ENCODE measurements around the gene RXRB. TPM values are rescaled to one million over a fixed set of nuclear protein-coding genes. Genes with fewer than 3 reads are reported as not detected.

RXRB gene
- total RNA-seq, 2 experiments from 2014 or later: 36.0 to 38.9 TPM

DNA sequence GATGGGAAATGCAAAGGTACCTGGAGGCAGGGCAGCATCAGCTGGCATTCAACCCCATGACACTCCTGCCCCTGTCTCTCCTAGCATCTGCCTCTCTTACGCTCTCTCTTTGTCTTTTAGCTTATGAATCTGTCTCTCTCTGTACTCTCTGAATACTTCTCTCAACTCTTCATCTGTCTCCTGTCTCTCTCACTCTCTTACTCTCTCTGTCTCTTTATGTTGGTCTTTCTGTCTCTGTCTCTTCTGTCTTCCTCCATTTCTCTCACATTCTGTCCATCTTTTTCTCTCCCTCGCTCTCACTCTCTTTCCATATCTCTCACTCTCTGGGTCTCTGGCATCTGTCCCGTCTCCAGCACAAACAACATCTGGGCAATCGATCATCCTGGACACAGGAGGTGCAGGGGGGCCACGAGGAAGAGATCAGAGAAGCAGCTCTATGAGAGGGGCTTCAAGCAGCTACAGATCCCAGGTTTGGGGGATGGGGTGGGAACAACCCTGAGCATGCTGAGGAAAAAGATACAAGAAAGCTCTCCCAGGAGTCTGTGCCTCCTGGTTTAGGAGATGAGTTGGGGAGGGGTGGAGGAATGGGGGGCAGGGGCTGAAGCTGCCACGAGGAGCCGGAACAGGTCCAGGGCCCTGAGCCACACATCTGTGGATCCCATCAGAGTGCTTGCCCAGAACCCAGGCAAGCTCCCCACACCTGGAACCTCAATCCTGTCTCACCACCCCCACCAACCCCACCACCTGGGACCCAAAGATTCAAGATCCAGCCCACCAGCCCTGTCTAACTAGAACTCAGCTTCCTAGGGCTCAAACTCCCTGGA is 10.6 kb downstream of the RXRB start:
- Mint-ChIP-seq H3K4me3 (no peak overlapping the region), H3K4me1 (peaks cover 3% of the 10 kb centered on the region), H3K27me3 (peaks cover 52% of the 10 kb centered on the region), H3K36me3 (peaks cover 7% of the 10 kb centered on the region), H3K9me3 (ENCODE audit: low read depth) (no peaks in the 10 kb centered on the region), H3K27ac (no peak overlapping the region)
- ATAC-seq (no peak), DNase-seq (no peak)
- CTCF ChIA-PET: interaction anchor here (0.7 to 2.0 kb wide), 6 partner anchors 8 to 392 kb away, joined by 3 to 5 read pairs (median 3); no protein-coding TSS in a partner anchor

- no peak overlapping the region for H3K4me3 Mint-ChIP-seq
- ATAC-seq: no peak
- H3K9me3 Mint-ChIP-seq (ENCODE audit: low read depth): no peaks in the 10 kb centered on the region
- peaks cover 6% of the 10 kb centered on the region for H3K4me1 Mint-ChIP-seq
- CTCF ChIA-PET: interaction anchor here (0.9 to 2.0 kb wide), 5 partner anchors 8 to 391 kb away, joined by 3 to 5 read pairs (median 3); no protein-coding TSS in a partner anchor
- H3K27ac Mint-ChIP-seq: no peak overlapping the region
- peaks cover 52% of the 10 kb centered on the region for H3K27me3 Mint-ChIP-seq
- H3K36me3 Mint-ChIP-seq: peaks cover 3% of the 10 kb centered on the region
- no peak for DNase-seq
Measured at GRCh38 chr6:33189164-33189563, 11.3 kb downstream of the RXRB start.

- Mint-ChIP-seq H3K9me3 (ENCODE audit: low read depth) (peaks cover 11% of the 10 kb centered on the region), H3K4me1 (peaks cover 16% of the 10 kb centered on the region), H3K27me3 (peaks cover 47% of the 10 kb centered on the region), H3K27ac (no peak overlapping the region), H3K36me3 (peaks cover 11% of the 10 kb centered on the region), H3K4me3 (no peak overlapping the region)
- CTCF ChIA-PET: no interaction called here
- DNase-seq (no peak), ATAC-seq (no peak)
Measured at GRCh38 chr6:33187809-33188208, 12.7 kb downstream of the RXRB start.

DNA sequence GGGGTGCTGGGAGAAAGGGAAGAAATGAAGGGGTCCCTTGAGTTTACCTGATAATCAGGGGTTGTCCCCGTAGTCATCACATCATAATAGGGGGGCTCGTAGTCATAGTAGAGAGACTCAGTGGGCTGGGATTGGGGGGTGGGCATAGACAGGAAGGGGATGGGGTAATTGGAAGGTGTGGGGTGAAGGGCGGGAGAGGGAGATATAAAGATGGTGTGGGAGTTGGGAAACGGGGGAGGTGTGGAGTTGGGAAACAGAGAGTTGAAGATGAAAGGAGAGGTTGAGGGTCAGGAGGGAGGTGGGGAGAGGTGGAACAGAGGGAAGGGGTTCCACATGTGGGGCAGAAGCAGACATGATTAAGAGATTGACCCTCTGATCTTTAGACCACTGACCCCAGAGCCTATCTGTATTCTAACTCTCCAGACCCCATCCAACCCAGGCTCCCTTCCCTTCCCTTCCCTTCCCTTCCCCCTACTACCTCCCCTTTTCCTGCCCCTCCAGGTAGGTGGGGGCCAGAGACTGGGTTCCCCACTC is 14.7 kb downstream of the RXRB start:
- H3K9me3 Mint-ChIP-seq (ENCODE audit: low read depth): peaks cover 13% of the 10 kb centered on the region
- DNase-seq (no peak), ATAC-seq (no peak)
- H3K4me1 Mint-ChIP-seq: peaks cover 18% of the 10 kb centered on the region
- H3K4me3 Mint-ChIP-seq: no peak overlapping the region
- H3K27me3 Mint-ChIP-seq: peaks cover 28% of the 10 kb centered on the region
- H3K36me3 Mint-ChIP-seq: peaks cover 14% of the 10 kb centered on the region
- CTCF ChIA-PET: interaction anchor here (0.7 to 1.6 kb wide), 2 partner anchors 11 to 60 kb away, joined by 3 to 6 read pairs; no protein-coding TSS in a partner anchor
- no peak overlapping the region for H3K27ac Mint-ChIP-seq

DNA sequence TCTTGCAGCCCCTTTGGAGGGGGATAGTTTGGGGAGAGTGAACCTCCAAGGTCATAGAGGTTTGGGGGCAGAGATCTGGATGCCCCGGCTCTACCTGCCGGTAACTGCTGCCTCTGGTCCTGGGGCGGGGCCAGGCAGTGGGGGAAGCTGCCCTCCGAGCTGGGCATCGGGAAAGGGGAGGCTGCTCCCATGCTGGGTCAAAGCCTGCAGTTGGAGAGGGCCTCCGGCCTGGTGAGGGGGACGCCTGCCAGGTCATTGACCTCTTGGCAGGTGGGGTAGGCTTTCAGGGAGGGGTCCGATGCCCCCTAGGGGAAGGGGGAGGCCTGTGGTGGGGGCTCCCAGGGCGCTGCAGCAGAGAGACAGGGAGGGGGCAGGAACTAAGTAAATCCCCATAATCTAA is 15.3 kb downstream of the RXRB start:
- ATAC-seq: no peak
- Mint-ChIP-seq H3K4me1 (peaks cover 18% of the 10 kb centered on the region), H3K9me3 (ENCODE audit: low read depth) (peaks cover 13% of the 10 kb centered on the region), H3K27me3 (peaks cover 23% of the 10 kb centered on the region), H3K4me3 (no peak overlapping the region), H3K27ac (no peak overlapping the region), H3K36me3 (peaks cover 14% of the 10 kb centered on the region)
- DNase-seq: no peak
- CTCF ChIA-PET: no interaction called here

- peaks cover 13% of the 10 kb centered on the region for H3K9me3 Mint-ChIP-seq (ENCODE audit: low read depth)
- DNase-seq: no peak
- H3K27ac Mint-ChIP-seq: peak overlapping the region; percentile 96
- peak; percentile 55 for ATAC-seq
- peaks cover 18% of the 10 kb centered on the region for H3K4me1 Mint-ChIP-seq
- peaks cover 14% of the 10 kb centered on the region for H3K36me3 Mint-ChIP-seq
- H3K27me3 Mint-ChIP-seq: peaks cover 14% of the 10 kb centered on the region
- CTCF ChIA-PET: interaction anchor here (0.9 to 1.4 kb wide), 4 partner anchors 14 to 65 kb away, joined by 4 to 16 read pairs (median 4); no protein-coding TSS in a partner anchor
- H3K4me3 Mint-ChIP-seq: peak overlapping the region; percentile 35
Measured at GRCh38 chr6:33183071-33183683, 17.3 kb downstream of the RXRB start.

DNA sequence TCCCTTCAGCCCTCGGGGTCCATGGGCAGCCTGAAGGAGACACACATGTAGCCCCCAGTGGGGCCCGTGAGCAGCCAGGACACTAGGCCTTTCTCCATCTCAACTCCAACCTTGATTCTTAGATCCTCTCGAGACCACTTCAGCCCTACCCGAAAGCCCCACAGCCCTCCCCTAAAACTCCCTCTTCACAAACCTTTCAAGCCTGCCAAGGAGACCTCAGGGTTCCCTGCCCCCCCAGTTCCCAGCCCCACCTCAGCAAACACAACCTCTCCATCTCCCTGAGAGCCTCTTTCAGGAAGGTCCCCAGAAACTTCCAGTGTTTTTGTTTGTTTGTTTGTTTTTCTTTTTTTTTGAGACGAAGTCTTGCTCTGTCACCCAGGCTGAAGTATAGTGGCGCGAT is 19.3 kb downstream of the RXRB start:
- CTCF ChIA-PET: interaction anchor here (1.0 kb wide), 1 partner anchor 56 kb away, joined by 4 read pairs; no protein-coding TSS in a partner anchor
- no peak overlapping the region for H3K27ac Mint-ChIP-seq
- H3K36me3 Mint-ChIP-seq: peaks cover 14% of the 10 kb centered on the region
- no peaks in the 10 kb centered on the region for H3K27me3 Mint-ChIP-seq
- H3K9me3 Mint-ChIP-seq (ENCODE audit: low read depth): peaks cover 13% of the 10 kb centered on the region
- H3K4me3 Mint-ChIP-seq: no peak overlapping the region
- H3K4me1 Mint-ChIP-seq: peaks cover 18% of the 10 kb centered on the region
- no peak for ATAC-seq
- no peak for DNase-seq

GRCh38 chr6:33178755-33179475 is 21.6 kb downstream of the RXRB start:
- H3K27me3 Mint-ChIP-seq: no peaks in the 10 kb centered on the region
- peaks cover 14% of the 10 kb centered on the region for H3K4me1 Mint-ChIP-seq
- H3K36me3 Mint-ChIP-seq: peaks cover 14% of the 10 kb centered on the region
- ATAC-seq: no peak
- CTCF ChIA-PET: no interaction called here
- H3K9me3 Mint-ChIP-seq (ENCODE audit: low read depth): peaks cover 13% of the 10 kb centered on the region
- H3K4me3 Mint-ChIP-seq: no peak overlapping the region
- no peak overlapping the region for H3K27ac Mint-ChIP-seq
- no peak for DNase-seq

GRCh38 chr6:33177552-33178446 is 22.7 kb downstream of the RXRB start:
- no peak overlapping the region for H3K4me3 Mint-ChIP-seq
- H3K27me3 Mint-ChIP-seq: no peaks in the 10 kb centered on the region
- H3K9me3 Mint-ChIP-seq (ENCODE audit: low read depth): peaks cover 2% of the 10 kb centered on the region
- peaks cover 3% of the 10 kb centered on the region for H3K4me1 Mint-ChIP-seq
- peaks cover 3% of the 10 kb centered on the region for H3K36me3 Mint-ChIP-seq
- CTCF ChIA-PET: interaction anchor here (0.8 kb wide), 1 partner anchor 59 kb away, joined by 3 read pairs; no protein-coding TSS in a partner anchor
- DNase-seq: no peak
- ATAC-seq: no peak
- no peak overlapping the region for H3K27ac Mint-ChIP-seq

- H3K36me3 Mint-ChIP-seq: no peaks in the 10 kb centered on the region
- H3K27ac Mint-ChIP-seq: no peak overlapping the region
- ATAC-seq: no peak
- H3K4me3 Mint-ChIP-seq: no peak overlapping the region
- DNase-seq: no peak
- H3K9me3 Mint-ChIP-seq (ENCODE audit: low read depth): no peaks in the 10 kb centered on the region
- CTCF ChIA-PET: interaction anchor here (1.1 kb wide), 1 partner anchor 21 kb away, joined by 3 read pairs; no protein-coding TSS in a partner anchor
- H3K4me1 Mint-ChIP-seq: no peaks in the 10 kb centered on the region
- no peaks in the 10 kb centered on the region for H3K27me3 Mint-ChIP-seq
Measured at GRCh38 chr6:33176906-33177305, 23.6 kb downstream of the RXRB start.

- ATAC-seq (no peak), DNase-seq (no peak)
- Mint-ChIP-seq H3K36me3 (no peaks in the 10 kb centered on the region), H3K27ac (no peak overlapping the region), H3K27me3 (no peaks in the 10 kb centered on the region), H3K4me1 (no peaks in the 10 kb centered on the region), H3K4me3 (no peak overlapping the region), H3K9me3 (ENCODE audit: low read depth) (no peaks in the 10 kb centered on the region)
- CTCF ChIA-PET: interaction anchor here (0.9 to 2.6 kb wide), 3 partner anchors 14 to 22 kb away, joined by 3 to 11 read pairs (median 4); no protein-coding TSS in a partner anchor
Measured at GRCh38 chr6:33175436-33176069, 24.9 kb downstream of the RXRB start.

- Mint-ChIP-seq H3K27me3 (no peaks in the 10 kb centered on the region), H3K27ac (no peak overlapping the region), H3K36me3 (no peaks in the 10 kb centered on the region), H3K4me1 (no peaks in the 10 kb centered on the region), H3K4me3 (no peak overlapping the region), H3K9me3 (ENCODE audit: low read depth) (no peaks in the 10 kb centered on the region)
- DNase-seq (no peak), ATAC-seq (no peak)
- CTCF ChIA-PET: interaction anchor here (0.9 to 2.6 kb wide), 3 partner anchors 11 to 23 kb away, joined by 3 to 11 read pairs (median 4); no protein-coding TSS in a partner anchor
Measured at GRCh38 chr6:33174784-33175183, 25.7 kb downstream of the RXRB start.

Data from activated CD8-positive, alpha-beta memory T cell treated with anti-CD3 and anti-CD28 coated beads, Interleukin-2, amount 10 ng/mL, durations not matched to agents 7 days and 5 days (primary cell).